Measurements from ENCODE around the gene PCSK1. TPM values are rescaled to one million over a fixed set of nuclear protein-coding genes. Genes with fewer than 3 reads are reported as not detected.

PCSK1 gene
- not detected for total RNA-seq

- no peaks in the 10 kb centered on the region for H3K9me3 Mint-ChIP-seq
- H3K27ac Mint-ChIP-seq: no peak within 1 kb of the TSS
- no peak for ATAC-seq (replicated peaks in 1 of 2)
- peaks cover 1 to 4% of the 10 kb centered on the region in 2 donors for H3K36me3 Mint-ChIP-seq (ENCODE audit: insufficient read depth in 2 of 2)
- H3K27me3 Mint-ChIP-seq (ENCODE audit: low read depth): peaks cover 83% of the 10 kb centered on the region
- H3K4me1 Mint-ChIP-seq (ENCODE audit: low read depth): peaks cover 28% of the 10 kb centered on the region
- H3K4me3 Mint-ChIP-seq: peak within 1 kb of the TSS in 1 of 2 donors; percentile 41
- no peak for DNase-seq
Observed at GRCh38 chr5:96433066-96433447, at the start of gene PCSK1. Gene PCSK1 (minus strand): TSS chr5:96433248. CDS start chr5:96433042, 206 bp downstream.

- ATAC-seq (replicated peaks in 1 of 2) (no peak), DNase-seq (no peak)
- H3K9me3 Mint-ChIP-seq: no peaks in the 10 kb centered on the region
- no peaks in the 10 kb centered on the region for H3K4me1 Mint-ChIP-seq (ENCODE audit: low read depth)
- no peak overlapping the region for H3K4me3 Mint-ChIP-seq
- no peak overlapping the region for H3K27ac Mint-ChIP-seq
- no peaks in the 10 kb centered on the region for H3K36me3 Mint-ChIP-seq (ENCODE audit: insufficient read depth in 2 of 2)
- H3K27me3 Mint-ChIP-seq (ENCODE audit: low read depth): no peaks in the 10 kb centered on the region
Observed at GRCh38 chr5:96481867-96482266, 48.8 kb upstream of the PCSK1 start.

DNA sequence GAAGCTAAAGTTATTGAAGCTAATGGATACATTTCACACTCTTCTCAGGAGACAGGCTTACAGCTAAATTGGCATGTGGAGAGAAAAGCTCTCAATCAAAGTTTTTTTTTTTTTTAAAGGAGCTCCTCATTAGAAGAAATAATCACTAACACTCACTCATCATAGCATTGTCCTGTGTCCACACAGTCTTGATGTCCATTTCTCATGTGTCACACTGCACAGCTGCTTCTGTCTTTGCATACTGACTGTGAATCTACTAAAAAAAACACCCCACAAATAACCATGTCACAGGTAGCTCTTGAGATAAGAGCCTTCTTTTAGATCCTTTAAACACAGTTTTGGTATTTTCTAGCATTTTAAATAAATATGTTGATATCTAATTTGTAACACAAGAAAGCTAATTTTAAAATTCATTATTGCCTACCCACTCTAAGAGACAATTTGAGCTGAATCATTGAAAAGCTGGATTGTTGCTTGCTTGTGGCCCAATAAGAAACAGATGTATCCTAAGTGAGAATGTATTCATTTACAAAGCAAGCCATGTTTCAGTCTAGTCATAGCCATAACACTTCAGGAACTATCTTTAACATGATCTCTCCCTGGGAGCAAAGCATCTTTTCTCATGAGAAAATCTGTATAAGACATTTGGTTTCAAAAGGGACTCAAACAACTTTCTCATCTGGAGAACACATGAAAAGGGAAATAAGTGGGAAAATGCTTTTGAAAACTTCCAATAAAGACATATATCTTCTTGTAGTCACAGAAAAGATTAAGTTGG, 48.1 kb upstream of the PCSK1 start:
- no peak for ATAC-seq (replicated peaks in 1 of 2)
- DNase-seq: no peak
- Mint-ChIP-seq H3K27me3 (ENCODE audit: low read depth) (no peaks in the 10 kb centered on the region), H3K4me1 (ENCODE audit: low read depth) (no peaks in the 10 kb centered on the region), H3K36me3 (ENCODE audit: insufficient read depth in 2 of 2) (no peaks in the 10 kb centered on the region), H3K27ac (no peak overlapping the region), H3K9me3 (no peaks in the 10 kb centered on the region), H3K4me3 (no peak overlapping the region)

DNA sequence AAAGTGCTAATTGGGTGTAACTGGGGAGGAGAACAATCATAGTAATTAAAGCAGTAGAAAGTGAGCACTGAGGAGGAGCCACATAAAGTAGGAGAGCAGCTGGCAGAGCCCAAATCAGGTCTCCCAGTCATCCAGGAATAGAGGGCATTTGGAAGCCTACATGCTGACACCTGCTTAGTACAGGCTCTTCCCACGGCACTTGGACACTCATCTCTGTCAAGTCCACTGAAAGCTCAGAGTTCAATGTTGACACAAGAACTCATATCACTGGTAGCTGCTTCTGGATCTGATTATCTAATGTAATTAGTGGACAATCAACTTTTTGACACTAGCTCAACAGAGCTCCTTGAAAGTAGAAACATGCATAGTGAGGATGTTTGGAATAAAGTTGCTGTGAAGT, 45.9 kb upstream of the PCSK1 start:
- H3K4me1 Mint-ChIP-seq (ENCODE audit: low read depth): no peaks in the 10 kb centered on the region
- H3K36me3 Mint-ChIP-seq (ENCODE audit: insufficient read depth in 2 of 2): no peaks in the 10 kb centered on the region
- no peak overlapping the region for H3K27ac Mint-ChIP-seq
- no peaks in the 10 kb centered on the region for H3K9me3 Mint-ChIP-seq
- H3K27me3 Mint-ChIP-seq (ENCODE audit: low read depth): no peaks in the 10 kb centered on the region
- DNase-seq (no peak), ATAC-seq (replicated peaks in 1 of 2) (no peak)
- no peak overlapping the region for H3K4me3 Mint-ChIP-seq

DNA sequence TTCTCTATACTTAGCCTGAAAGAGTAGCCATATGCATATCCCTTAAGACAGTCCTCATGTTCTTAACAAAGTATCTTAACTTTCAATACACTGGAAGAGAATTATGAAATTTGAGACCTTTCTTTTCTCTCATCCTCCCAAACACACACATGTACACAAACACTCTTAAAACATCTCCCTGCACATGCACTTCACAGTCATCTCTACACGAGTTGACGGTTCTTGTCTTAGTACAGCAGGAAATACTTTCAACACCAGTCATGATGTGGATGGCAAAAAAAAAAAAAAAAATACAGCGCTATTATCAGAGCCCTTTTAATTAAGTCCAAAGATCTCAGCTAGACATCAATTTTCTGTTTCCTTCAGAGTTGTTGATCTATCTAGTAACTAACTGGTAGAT, 43.6 kb upstream of the PCSK1 start:
- Mint-ChIP-seq H3K27me3 (ENCODE audit: low read depth) (peaks cover 7% of the 10 kb centered on the region), H3K9me3 (no peaks in the 10 kb centered on the region), H3K27ac (no peak overlapping the region), H3K4me3 (no peak overlapping the region), H3K4me1 (ENCODE audit: low read depth) (no peaks in the 10 kb centered on the region), H3K36me3 (ENCODE audit: insufficient read depth in 2 of 2) (no peaks in the 10 kb centered on the region)
- ATAC-seq (replicated peaks in 1 of 2): no peak
- no peak for DNase-seq

DNA sequence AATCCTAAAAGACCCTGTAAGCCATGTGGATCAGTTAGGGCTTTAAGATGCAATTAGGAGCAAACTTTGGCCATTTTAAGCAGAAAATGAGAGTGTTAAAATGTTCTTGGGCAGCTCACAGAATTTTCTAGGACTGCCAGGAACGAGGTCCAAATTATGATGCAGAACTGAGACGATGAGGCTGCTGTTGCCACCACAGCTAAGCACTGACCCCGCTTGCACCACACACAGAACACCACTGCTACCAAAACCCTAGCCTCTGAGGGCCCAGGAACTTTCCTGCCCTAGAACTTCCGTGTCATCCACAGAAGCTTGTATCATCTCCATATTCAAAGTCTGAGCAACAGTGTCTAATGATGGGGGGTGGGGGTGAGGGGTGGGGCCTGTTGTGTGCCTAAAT, 41.0 kb upstream of the PCSK1 start:
- Mint-ChIP-seq H3K27me3 (ENCODE audit: low read depth) (peaks cover 12% of the 10 kb centered on the region), H3K4me3 (no peak overlapping the region), H3K27ac (no peak overlapping the region), H3K9me3 (no peaks in the 10 kb centered on the region), H3K36me3 (ENCODE audit: insufficient read depth in 2 of 2) (no peaks in the 10 kb centered on the region), H3K4me1 (ENCODE audit: low read depth) (no peaks in the 10 kb centered on the region)
- DNase-seq (no peak), ATAC-seq (replicated peaks in 1 of 2) (no peak)

- ATAC-seq (replicated peaks in 1 of 2): no peak
Observed at GRCh38 chr5:96473155-96473554, 40.1 kb upstream of the PCSK1 start.

GRCh38 chr5:96470785-96471184, 37.7 kb upstream of the PCSK1 start:
- DNase-seq (no peak), ATAC-seq (replicated peaks in 1 of 2) (no peak)
- no peaks in the 10 kb centered on the region for H3K36me3 Mint-ChIP-seq (ENCODE audit: insufficient read depth in 2 of 2)
- H3K4me3 Mint-ChIP-seq: no peak overlapping the region
- no peaks in the 10 kb centered on the region for H3K4me1 Mint-ChIP-seq (ENCODE audit: low read depth)
- H3K27ac Mint-ChIP-seq: no peak overlapping the region
- H3K27me3 Mint-ChIP-seq (ENCODE audit: low read depth): peaks cover 32% of the 10 kb centered on the region
- H3K9me3 Mint-ChIP-seq: no peaks in the 10 kb centered on the region

More at GRCh38 chr5:96473155-96473554, 40.1 kb upstream of the PCSK1 start:
- no peak overlapping the region for H3K27ac Mint-ChIP-seq
- no peak for DNase-seq
- H3K4me3 Mint-ChIP-seq: no peak overlapping the region
- H3K9me3 Mint-ChIP-seq: no peaks in the 10 kb centered on the region
- no peaks in the 10 kb centered on the region for H3K36me3 Mint-ChIP-seq (ENCODE audit: insufficient read depth in 2 of 2)
- no peaks in the 10 kb centered on the region for H3K4me1 Mint-ChIP-seq (ENCODE audit: low read depth)
- peaks cover 21% of the 10 kb centered on the region for H3K27me3 Mint-ChIP-seq (ENCODE audit: low read depth)

- ATAC-seq (replicated peaks in 1 of 2): no peak
- no peaks in the 10 kb centered on the region for H3K4me1 Mint-ChIP-seq (ENCODE audit: low read depth)
- H3K36me3 Mint-ChIP-seq (ENCODE audit: insufficient read depth in 2 of 2): no peaks in the 10 kb centered on the region
- H3K9me3 Mint-ChIP-seq: no peaks in the 10 kb centered on the region
- H3K4me3 Mint-ChIP-seq: no peak overlapping the region
- H3K27ac Mint-ChIP-seq: no peak overlapping the region
- peaks cover 32% of the 10 kb centered on the region for H3K27me3 Mint-ChIP-seq (ENCODE audit: low read depth)
- DNase-seq: no peak
Observed at GRCh38 chr5:96468956-96469355, 35.9 kb upstream of the PCSK1 start.

DNA sequence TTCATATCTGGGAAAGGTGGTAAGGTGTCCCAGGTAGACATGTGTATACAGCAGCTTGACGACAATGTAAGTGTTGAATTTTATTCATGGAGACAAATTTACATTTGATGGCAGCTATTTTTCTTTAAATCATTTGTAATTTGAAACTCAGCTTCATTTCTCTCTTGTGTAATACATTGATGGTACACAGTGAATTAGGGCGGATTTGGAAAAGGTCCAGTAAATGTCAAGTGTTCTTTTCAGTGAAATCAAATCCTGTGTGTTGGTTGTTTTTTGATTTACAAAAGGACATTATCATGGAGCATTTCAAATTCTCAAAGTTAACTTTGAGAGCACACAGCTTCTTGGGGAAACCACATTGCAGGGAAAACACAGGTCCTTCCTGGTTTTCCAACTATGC, 30.0 kb upstream of the PCSK1 start:
- no peak for DNase-seq
- H3K4me1 Mint-ChIP-seq (ENCODE audit: low read depth): no peaks in the 10 kb centered on the region
- H3K27ac Mint-ChIP-seq: no peak overlapping the region
- ATAC-seq (replicated peaks in 1 of 2): no peak
- no peaks in the 10 kb centered on the region for H3K36me3 Mint-ChIP-seq (ENCODE audit: insufficient read depth in 2 of 2)
- peaks cover 17% of the 10 kb centered on the region for H3K27me3 Mint-ChIP-seq (ENCODE audit: low read depth)
- H3K4me3 Mint-ChIP-seq: no peak overlapping the region
- peaks cover 0 to 2% of the 10 kb centered on the region in 2 donors for H3K9me3 Mint-ChIP-seq

GRCh38 chr5:96459313-96460121, 26.5 kb upstream of the PCSK1 start:
- peaks cover 6% of the 10 kb centered on the region for H3K27me3 Mint-ChIP-seq (ENCODE audit: low read depth)

DNA sequence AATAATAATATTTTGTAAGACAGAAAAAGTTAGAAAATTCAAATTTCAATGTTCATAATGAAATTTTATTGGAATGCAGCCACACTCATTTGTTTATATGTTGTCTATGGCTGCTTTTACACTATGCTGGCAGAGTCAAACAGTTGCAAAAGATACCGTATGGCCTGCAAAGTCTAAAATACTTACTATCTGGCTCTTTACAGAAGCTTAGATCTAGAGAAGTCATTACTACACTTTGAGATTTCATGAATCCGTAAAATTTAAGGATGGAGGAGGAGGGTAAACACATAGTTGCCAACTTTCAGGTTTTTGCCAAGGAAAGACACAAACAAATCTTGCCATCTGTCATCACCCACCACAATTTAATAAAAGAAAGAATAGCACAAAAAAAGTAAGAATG, 25.1 kb upstream of the PCSK1 start:
- Mint-ChIP-seq H3K36me3 (ENCODE audit: insufficient read depth in 2 of 2) (no peaks in the 10 kb centered on the region), H3K4me3 (no peak overlapping the region), H3K9me3 (peaks cover 5 to 6% of the 10 kb centered on the region in 2 donors), H3K4me1 (ENCODE audit: low read depth) (no peaks in the 10 kb centered on the region), H3K27me3 (ENCODE audit: low read depth) (peaks cover 6% of the 10 kb centered on the region), H3K27ac (no peak overlapping the region)
- ATAC-seq (replicated peaks in 1 of 2) (no peak), DNase-seq (no peak)

More at GRCh38 chr5:96459313-96460121, 26.5 kb upstream of the PCSK1 start:
- Mint-ChIP-seq H3K9me3 (peaks cover 5 to 6% of the 10 kb centered on the region in 2 donors), H3K36me3 (ENCODE audit: insufficient read depth in 2 of 2) (no peaks in the 10 kb centered on the region), H3K4me1 (ENCODE audit: low read depth) (no peaks in the 10 kb centered on the region), H3K27ac (no peak overlapping the region), H3K4me3 (no peak overlapping the region)
- DNase-seq (no peak), ATAC-seq (replicated peaks in 1 of 2) (no peak)

- Mint-ChIP-seq H3K27me3 (ENCODE audit: low read depth) (no peaks in the 10 kb centered on the region), H3K4me3 (no peak overlapping the region), H3K9me3 (peaks cover 3 to 6% of the 10 kb centered on the region in 2 donors), H3K27ac (no peak overlapping the region), H3K4me1 (ENCODE audit: low read depth) (no peaks in the 10 kb centered on the region), H3K36me3 (ENCODE audit: insufficient read depth in 2 of 2) (no peaks in the 10 kb centered on the region)
- no peak for ATAC-seq (replicated peaks in 1 of 2)
- DNase-seq: no peak
Observed at GRCh38 chr5:96455789-96456188, 22.7 kb upstream of the PCSK1 start.

All from activated T-cell treated with anti-CD3 and anti-CD28 coated beads, Interleukin-2, amount 50 U/mL, for 72 hours (primary cell).